ENCODE results near the gene CCDC127.

DNA sequence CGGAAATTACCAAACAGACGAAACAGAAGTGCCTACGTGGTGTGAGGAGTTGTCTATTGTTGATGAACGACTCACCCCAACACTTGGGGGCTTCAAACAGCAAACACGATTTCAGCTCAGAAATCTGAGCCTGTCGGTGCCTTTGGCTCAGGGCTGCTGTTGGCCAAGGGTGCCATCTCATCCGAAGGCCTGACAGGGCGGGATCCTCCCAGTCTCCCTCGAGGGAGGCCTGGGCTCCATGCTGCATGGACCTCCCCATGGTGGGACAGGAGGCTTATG is 25.3 kb downstream of the CCDC127 start:
- TF ChIP-seq EZH2 (IDR thresholded peaks at IDR 0.05; ENCODE audit: low read length, unreplicated experiment) = no peak
- TF ChIP-seq, protein P1, sequence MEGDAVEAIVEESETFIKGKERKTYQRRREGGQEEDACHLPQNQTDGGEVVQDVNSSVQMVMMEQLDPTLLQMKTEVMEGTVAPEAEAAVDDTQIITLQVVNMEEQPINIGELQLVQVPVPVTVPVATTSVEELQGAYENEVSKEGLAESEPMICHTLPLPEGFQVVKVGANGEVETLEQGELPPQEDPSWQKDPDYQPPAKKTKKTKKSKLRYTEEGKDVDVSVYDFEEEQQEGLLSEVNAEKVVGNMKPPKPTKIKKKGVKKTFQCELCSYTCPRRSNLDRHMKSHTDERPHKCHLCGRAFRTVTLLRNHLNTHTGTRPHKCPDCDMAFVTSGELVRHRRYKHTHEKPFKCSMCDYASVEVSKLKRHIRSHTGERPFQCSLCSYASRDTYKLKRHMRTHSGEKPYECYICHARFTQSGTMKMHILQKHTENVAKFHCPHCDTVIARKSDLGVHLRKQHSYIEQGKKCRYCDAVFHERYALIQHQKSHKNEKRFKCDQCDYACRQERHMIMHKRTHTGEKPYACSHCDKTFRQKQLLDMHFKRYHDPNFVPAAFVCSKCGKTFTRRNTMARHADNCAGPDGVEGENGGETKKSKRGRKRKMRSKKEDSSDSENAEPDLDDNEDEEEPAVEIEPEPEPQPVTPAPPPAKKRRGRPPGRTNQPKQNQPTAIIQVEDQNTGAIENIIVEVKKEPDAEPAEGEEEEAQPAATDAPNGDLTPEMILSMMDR (conservative IDR thresholded peaks at IDR 0.05; ENCODE audit: low read depth, low read length) = no peak
